HL-60 (cell line): Measurements from ENCODE around the gene PLXNA2.

Experiments used
- DNase-seq, 2 experiments: peaks; one replicate each; pipeline ENCODE4 v3.0.0-alpha.2; 2010 to 2020; ENCODE audit warnings: low read depth in 1 of 2, low spot score in 1 of 2
- H3K27ac ChIP-seq: fragments of 250-450 bp; sonication (Bioruptor Pico); replicated peaks from 2 replicates; pipeline ENCODE4 v1.5.1; 2020; ENCODE audit warnings: mild to moderate bottlenecking, moderate library complexity
- H3K27me3 ChIP-seq: fragments of 250-450 bp; sonication (Bioruptor Pico); 2 replicates; pipeline ENCODE4 v1.5.1; 2021; ENCODE audit warnings: mild to moderate bottlenecking, moderate library complexity; ENCODE audit not compliant: insufficient read depth, poor library complexity, severe bottlenecking
- H3K4me3 ChIP-seq: replicated peaks from 2 replicates; pipeline ENCODE4 v1.5.1; 2011; ENCODE audit warnings: mild to moderate bottlenecking, control low read depth, low read length; ENCODE audit not compliant: insufficient read depth
- CTCF ChIP-seq: IDR thresholded peaks from one replicate; pipeline ENCODE4 v1.5.1; 2011; ENCODE audit warnings: low read length, control low read depth, inconsistent platforms; ENCODE audit not compliant: insufficient read depth
- GABPA ChIP-seq: IDR thresholded peaks from 2 replicates; pipeline ENCODE4 v1.6.1; 2012; ENCODE audit warnings: low read depth
- POLR2AphosphoS5 ChIP-seq: IDR thresholded peaks from 2 replicates; pipeline ENCODE4 v1.6.1; 2012; ENCODE audit warnings: low read depth
- SPI1 ChIP-seq: IDR thresholded peaks from 2 replicates; pipeline ENCODE4 v1.6.1; 2012; ENCODE audit warnings: low read depth, mild to moderate bottlenecking, borderline replicate concordance
- TF ChIP-seq, protein P1 (sequence below): IDR thresholded peaks from 2 replicates; pipeline ENCODE4 v1.6.1; 2012; ENCODE audit warnings: low read depth; ENCODE audit not compliant: insufficient replicate concordance

Gene PLXNA2

DNA sequence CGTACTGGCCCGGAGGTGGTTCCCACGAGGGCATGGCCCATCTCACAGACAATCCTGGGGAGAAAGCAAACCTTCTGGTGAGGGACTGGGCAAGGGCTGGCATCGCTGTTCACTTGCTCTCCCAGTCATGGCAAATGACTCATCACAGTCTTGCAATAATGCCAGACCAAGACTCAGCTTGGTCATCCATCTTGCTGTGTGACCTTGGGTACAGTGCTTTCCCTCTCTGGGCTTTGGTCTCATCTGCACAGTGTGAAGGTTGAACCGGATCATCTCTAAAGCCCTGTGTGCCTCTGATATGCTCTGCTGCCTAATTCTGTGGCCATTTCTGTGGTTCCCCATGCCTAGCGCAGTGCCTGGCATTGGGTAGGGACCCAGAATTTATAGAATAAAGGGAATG lies 189.7 kb downstream of the PLXNA2 start:
- Histone ChIP-seq H3K27me3 (peaks cover 5% of the 10 kb centered on the region), H3K27ac (no peak overlapping the region), H3K4me3 (no peak overlapping the region)
- DNase-seq: no peak
- TF ChIP-seq SPI1 (no peak), CTCF (no peak)

- Histone ChIP-seq H3K27ac (no peak overlapping the region), H3K27me3 (peaks cover 5% of the 10 kb centered on the region), H3K4me3 (no peak overlapping the region)
- DNase-seq: no peak
- TF ChIP-seq, protein P1, sequence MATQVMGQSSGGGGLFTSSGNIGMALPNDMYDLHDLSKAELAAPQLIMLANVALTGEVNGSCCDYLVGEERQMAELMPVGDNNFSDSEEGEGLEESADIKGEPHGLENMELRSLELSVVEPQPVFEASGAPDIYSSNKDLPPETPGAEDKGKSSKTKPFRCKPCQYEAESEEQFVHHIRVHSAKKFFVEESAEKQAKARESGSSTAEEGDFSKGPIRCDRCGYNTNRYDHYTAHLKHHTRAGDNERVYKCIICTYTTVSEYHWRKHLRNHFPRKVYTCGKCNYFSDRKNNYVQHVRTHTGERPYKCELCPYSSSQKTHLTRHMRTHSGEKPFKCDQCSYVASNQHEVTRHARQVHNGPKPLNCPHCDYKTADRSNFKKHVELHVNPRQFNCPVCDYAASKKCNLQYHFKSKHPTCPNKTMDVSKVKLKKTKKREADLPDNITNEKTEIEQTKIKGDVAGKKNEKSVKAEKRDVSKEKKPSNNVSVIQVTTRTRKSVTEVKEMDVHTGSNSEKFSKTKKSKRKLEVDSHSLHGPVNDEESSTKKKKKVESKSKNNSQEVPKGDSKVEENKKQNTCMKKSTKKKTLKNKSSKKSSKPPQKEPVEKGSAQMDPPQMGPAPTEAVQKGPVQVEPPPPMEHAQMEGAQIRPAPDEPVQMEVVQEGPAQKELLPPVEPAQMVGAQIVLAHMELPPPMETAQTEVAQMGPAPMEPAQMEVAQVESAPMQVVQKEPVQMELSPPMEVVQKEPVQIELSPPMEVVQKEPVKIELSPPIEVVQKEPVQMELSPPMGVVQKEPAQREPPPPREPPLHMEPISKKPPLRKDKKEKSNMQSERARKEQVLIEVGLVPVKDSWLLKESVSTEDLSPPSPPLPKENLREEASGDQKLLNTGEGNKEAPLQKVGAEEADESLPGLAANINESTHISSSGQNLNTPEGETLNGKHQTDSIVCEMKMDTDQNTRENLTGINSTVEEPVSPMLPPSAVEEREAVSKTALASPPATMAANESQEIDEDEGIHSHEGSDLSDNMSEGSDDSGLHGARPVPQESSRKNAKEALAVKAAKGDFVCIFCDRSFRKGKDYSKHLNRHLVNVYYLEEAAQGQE: no peak
- TF ChIP-seq POLR2AphosphoS5 (no peak), SPI1 (no peak), CTCF (no peak), GABPA (no peak)
These were observed 190.5 kb downstream of the PLXNA2 start for GRCh38 chr1:208053661-208054060.

DNA sequence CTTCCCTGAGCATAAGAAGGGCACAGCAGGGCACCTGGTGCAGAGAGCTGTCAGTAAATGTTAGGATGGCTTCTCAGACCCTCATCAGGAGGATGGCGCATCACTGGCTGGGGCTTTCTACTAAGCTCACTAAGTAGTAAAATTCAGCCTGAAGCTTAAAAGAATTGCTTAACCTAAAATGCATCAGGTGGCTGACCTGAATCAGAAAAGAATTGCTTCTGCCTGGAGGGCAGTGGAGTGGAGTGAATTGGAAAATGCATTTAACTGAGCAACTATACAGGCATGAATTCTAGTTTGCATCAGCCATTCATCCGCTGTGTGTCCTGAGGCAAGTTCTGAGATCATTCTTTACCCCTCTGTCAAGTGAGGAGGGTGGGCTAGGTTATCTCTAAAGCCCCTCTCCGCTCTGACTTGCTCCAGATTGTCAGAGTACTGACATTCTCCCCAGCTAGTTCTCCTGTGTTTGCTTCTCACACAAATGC lies 191.2 kb downstream of the PLXNA2 start:
- TF ChIP-seq SPI1: no peak
- TF ChIP-seq, protein P1: no peak
- no peak for TF ChIP-seq CTCF
- no peak for TF ChIP-seq GABPA
- TF ChIP-seq POLR2AphosphoS5: no peak
- Histone ChIP-seq H3K27ac (no peak overlapping the region), H3K27me3 (peaks cover 3% of the 10 kb centered on the region), H3K4me3 (no peak overlapping the region)
- no peak for DNase-seq

- H3K4me3 ChIP-seq: no peak overlapping the region
- DNase-seq: no peak
- H3K27ac ChIP-seq: no peak overlapping the region
- TF ChIP-seq GABPA: no peak
- TF ChIP-seq, protein P1: no peak
- TF ChIP-seq SPI1: no peak
- TF ChIP-seq CTCF: no peak
- TF ChIP-seq POLR2AphosphoS5: no peak
- H3K27me3 ChIP-seq: peaks cover 3% of the 10 kb centered on the region
These were observed 192.0 kb downstream of the PLXNA2 start for GRCh38 chr1:208052135-208052534.
